CD4-positive, alpha-beta T cell treated with Interleukin-1 beta for 1 hour (primary cell): Measurements from ENCODE around the gene PCYOX1L.
"Not testable (repeated sequence)": the region's sequence is repeated elsewhere in the genome, so short reads cannot be mapped to it uniquely, and the experiment has no call there.

Source experiments
- DNase-seq, 2 donors: peaks; one replicate each; pipeline ENCODE4 v3.0.0-alpha.2; 2020 to 2022

Gene PCYOX1L

GRCh38 chr5:149388498-149389190 lies 30.8 kb downstream of the PCYOX1L start:
- no peak for DNase-seq

- DNase-seq, result no peak
Measured at GRCh38 chr5:149389552-149390495, 32.0 kb downstream of the PCYOX1L start.

- DNase-seq, result not testable (repeated sequence)
Measured at GRCh38 chr5:149391076-149391475, 33.2 kb downstream of the PCYOX1L start.

GRCh38 chr5:149391524-149391923 lies 33.7 kb downstream of the PCYOX1L start:
- DNase-seq, result no peak

GRCh38 chr5:149392718-149393117 lies 34.9 kb downstream of the PCYOX1L start:
- DNase-seq, result no peak

- not testable (repeated sequence) for DNase-seq
Measured at GRCh38 chr5:149394996-149395395, 37.1 kb downstream of the PCYOX1L start.

GRCh38 chr5:149397530-149397929 lies 39.7 kb downstream of the PCYOX1L start:
- DNase-seq, result no peak

GRCh38 chr5:149398747-149399266 lies 41.0 kb downstream of the PCYOX1L start:
- not testable (repeated sequence) for DNase-seq

- no peak for DNase-seq
Measured at GRCh38 chr5:149399775-149400174, 41.9 kb downstream of the PCYOX1L start.

GRCh38 chr5:149400304-149400703 lies 42.5 kb downstream of the PCYOX1L start:
- DNase-seq, result no peak

GRCh38 chr5:149401051-149401450 lies 43.2 kb downstream of the PCYOX1L start:
- no peak for DNase-seq

GRCh38 chr5:149402291-149402690 lies 44.4 kb downstream of the PCYOX1L start:
- no peak for DNase-seq

- no peak for DNase-seq
Measured at GRCh38 chr5:149403923-149404745, 46.3 kb downstream of the PCYOX1L start.

GRCh38 chr5:149404746-149405549 lies 47.1 kb downstream of the PCYOX1L start:
- DNase-seq, result no peak

GRCh38 chr5:149405550-149406202 lies 47.8 kb downstream of the PCYOX1L start:
- no peak for DNase-seq

- DNase-seq, result no peak
Measured at GRCh38 chr5:149406203-149406978, 48.5 kb downstream of the PCYOX1L start.

- no peak for DNase-seq
Measured at GRCh38 chr5:149406979-149407306, 49.1 kb downstream of the PCYOX1L start.

GRCh38 chr5:149407323-149408251 lies 49.7 kb downstream of the PCYOX1L start:
- DNase-seq, result no peak
